GM18858 (cell line): ENCODE results near the gene MAX.

Experiments
- ATAC-seq: cut with Tn5 transposase; IDR thresholded peaks from one replicate; pipeline ENCODE4 v1.9.1; 2021; ENCODE audit not compliant: unreplicated experiment

Gene MAX

DNA sequence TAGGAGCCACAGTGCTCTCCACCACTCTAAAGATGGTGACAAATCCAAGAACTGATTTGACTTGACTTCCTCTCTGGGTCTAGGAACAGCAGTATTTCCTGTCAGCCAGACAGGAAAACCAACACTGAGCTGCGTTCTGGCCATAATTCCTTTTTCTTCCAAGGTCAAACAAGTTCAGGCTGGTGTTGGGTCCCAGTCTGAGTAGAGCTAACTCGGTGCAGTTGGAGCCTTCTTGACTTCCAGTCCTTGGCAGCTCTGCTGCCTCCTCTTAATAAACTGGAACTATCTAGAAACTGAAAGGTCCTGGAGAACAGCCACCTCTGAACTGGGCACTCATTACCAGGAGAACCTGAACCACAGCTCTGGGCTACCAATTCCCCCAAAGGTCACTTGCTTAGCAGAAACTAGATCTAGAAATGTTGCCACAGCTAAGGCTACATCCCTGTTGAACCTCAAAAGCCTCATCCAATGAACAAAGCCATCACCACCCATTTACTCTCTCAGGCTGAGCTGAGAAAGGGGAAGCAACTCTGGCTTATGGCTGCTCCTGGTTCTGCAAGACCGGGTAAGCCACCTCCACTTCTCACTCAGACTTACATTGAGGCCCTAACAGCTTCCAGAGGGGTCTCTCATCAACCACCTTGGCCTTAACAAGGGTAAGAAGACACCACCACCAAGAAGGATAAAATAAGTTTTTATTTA is 27.7 kb downstream of the MAX start:
- ATAC-seq, result no peak

DNA sequence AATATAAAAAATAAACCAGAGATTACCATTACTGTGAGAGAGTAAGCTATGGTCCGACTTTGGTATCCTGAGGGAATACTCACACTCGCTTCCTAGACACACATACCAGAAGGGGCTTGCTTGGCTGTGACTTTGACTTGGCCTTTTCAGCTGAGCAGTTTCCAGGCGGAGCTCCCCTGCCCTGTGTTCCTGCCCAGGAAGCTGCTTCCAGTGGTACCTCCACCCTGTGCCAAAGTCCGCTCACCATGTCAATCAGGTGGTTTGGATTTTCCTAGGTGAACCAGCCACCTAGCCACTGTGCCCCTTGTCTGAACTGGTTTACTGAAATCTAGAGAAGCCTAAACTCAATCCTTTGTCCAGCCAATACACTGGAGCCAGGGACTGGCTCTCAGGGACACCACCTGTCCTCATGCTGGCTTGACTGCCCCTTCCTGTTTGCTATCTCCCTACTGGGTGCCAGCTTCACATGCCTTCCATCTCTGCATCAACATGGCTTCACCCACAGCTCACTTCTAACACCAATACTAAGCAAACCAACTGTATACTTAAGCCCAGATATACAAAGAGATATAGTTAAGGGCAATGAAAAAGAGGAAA is 28.6 kb downstream of the MAX start:
- no peak for ATAC-seq

DNA sequence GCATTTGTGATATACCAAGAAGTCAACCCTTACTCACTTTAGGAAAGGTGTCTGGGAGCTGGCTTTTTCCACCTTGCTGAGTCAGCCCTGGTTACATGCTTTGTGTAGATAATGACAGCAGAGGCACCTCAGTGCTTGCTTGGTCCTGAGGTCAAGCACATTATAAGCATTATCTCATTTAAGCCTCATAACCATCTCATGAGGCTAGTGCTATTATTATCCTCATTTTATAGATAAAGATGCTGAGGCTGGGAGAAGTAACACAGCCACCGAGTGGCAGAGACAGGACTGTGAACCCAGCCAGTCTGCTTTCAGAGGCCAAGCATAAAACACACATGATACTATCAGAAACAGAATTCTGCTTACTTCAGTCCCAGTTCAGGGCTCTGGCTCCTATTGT is 29.4 kb downstream of the MAX start:
- ATAC-seq, result no peak

DNA sequence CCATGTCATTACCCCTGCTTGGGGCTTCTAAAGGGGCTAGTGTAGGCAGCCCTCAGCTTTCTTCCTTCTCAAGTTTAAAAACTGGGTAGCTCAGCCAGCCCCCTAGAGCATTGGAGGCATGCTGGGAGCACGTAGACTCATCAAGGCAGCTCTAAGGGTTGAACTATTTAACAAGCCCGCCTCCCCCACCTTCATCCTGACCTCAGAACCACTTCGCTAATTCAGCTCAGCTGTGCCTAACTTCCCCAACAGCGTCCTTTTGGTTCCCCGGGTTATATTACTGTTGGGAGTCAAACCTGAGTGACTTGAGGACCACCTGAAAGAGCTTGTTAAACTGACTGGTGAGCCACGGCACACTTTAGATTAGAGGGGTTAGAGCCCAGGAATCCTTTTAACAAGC is 30.1 kb downstream of the MAX start:
- ATAC-seq, result no peak

DNA sequence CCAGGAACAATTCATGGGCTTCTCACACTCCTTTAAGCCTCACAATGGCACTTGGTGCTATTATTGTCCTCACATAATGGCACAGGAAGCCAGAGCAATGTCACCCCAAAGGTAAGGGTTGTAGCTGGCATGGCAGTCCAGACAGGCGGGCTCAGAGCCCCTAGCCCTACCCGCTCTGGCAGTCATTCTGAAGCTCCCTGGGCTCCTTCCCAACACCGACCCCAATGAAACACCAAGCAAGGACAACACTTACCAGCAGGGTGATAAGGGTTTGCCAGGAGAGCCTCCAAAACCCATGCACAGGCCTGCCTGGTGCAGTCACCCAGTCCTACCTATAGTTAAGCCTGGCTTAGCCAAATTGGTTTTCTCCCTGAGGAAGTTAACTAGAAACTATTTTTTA is 30.8 kb downstream of the MAX start:
- no peak for ATAC-seq

DNA sequence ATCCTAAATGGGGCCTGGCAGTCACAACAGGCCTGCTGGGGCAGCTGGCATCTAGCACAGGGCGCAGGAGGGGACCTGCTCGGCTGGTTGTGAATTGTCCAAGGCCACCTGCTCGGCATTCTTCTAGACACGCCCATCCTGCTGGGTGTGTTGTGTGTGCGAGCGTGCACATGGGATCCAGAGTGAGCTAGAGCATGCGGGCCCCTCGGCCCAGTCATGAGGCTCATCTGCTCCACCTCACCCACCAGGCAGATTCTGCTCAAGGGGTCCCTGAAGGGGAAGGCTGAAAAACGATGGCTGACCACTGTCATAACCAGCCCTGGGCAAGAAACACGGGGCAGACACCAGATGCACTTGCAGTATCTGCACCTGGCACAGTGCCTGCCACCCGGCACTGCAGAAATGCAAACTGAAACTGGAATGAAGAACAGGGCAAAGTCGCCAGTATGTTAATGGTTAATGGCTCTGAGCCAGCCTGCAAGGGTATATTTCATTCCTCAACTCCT is 31.8 kb downstream of the MAX start:
- ATAC-seq, result peak; percentile 45

DNA sequence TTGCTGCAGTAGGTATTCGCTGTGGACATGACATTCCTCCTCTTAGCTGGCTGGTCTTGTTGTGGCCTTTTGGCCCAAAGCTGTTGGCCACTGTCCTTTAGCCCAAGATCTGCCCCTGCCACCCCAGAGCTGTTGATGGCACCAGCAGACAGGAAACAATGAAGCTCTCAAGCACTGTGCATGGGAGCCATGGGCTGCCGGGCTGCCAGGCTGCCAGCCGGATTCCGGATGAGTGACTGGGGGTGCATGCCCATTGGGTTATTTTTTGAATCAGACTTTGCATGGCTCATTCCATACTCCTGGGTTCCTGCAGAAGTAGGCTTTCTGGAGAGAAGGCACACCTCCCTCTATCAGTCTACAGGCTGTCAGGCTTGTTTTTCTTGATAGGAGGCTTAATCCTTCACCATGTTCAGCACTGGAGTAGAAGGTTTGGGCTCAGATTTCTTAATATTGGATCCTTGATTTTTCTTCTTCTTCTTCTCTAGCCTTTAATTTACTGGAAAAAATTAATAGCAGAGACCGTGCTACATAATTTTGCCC is 32.4 kb downstream of the MAX start:
- no peak for ATAC-seq

DNA sequence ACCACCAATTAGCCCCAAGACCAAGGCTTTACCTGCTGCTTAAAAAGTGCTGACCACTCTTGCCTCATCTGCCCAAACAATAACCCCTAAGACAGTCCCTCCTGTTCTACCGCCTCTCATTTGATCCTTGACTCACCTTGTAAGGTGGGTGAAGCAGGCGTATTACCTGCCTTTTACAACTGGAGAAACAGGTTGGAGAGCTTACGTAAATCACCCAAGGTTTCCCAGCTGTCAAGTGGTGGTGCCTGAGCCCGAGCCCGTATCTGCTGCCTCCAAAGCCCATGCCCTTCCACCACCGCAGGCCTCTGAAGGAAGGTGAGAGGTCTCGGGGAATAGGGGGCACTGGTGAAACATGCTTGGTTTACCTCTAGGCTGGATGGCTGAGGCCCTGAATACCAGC is 36.6 kb downstream of the MAX start:
- no peak for ATAC-seq

DNA sequence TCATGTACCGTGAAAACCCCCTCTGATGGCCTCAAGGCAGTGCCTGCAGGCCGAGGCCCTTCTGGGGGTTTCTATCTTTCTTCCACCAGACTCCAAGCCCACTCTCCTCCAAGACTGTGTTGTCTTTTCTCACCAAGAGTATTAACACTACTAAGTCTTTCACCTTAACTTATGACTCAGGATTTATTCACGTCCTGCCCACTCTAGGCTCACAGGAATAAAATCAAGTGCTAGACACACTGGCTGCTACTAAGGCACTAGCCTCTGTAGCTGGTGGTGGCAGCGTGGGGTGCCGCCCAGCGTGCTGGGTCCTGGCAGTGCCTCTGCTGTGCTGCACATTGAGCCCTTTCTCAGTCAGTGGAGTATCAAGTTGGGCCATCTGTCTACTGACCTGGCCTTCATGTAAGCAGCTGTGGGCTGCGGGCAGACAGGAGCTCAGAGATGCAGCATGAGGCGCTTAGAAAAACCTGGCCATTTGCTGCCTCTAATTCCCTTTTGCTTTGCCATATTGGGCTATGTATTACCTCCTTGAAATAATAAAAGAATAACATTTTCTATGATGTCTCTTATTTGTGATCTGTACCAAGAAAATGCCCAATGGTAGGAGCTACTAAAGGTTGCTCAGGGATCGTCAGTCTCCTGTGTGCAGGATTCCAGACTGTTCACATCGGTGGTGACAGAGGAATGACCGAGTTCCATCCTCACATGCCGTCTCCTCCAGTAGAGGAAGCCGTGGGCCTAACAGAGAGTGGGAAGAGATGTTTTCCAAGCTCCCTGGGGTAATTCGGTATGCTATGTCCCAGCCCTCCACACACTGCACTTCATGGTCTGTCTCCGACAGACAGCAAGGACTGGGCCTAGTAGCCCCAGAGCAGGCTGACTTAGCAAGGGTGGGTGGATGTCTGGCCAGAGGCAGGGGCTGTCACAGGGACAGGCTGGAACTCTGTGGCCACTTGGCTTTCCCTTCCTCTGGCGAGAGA is 39.9 kb downstream of the MAX start:
- ATAC-seq, result no peak

DNA sequence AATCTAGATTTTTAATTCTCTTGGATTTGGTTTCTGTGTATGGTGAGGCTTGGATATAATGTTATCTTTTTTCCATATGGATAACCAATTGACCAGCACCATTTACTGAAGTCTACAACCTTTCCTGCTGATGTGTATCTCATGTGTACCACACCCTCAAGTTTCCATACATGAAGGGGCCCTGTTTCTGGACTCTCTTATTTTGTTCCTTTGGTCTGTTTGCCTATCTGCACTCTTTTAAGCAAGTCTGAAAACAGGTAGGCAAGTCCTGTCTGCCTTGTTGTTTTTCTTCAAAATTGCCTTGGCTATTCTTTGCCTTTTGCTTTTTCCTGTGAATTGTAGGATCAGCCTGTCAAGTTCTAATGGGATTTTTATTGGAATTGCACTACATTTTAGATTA is 44.6 kb downstream of the MAX start:
- ATAC-seq, result no peak

DNA sequence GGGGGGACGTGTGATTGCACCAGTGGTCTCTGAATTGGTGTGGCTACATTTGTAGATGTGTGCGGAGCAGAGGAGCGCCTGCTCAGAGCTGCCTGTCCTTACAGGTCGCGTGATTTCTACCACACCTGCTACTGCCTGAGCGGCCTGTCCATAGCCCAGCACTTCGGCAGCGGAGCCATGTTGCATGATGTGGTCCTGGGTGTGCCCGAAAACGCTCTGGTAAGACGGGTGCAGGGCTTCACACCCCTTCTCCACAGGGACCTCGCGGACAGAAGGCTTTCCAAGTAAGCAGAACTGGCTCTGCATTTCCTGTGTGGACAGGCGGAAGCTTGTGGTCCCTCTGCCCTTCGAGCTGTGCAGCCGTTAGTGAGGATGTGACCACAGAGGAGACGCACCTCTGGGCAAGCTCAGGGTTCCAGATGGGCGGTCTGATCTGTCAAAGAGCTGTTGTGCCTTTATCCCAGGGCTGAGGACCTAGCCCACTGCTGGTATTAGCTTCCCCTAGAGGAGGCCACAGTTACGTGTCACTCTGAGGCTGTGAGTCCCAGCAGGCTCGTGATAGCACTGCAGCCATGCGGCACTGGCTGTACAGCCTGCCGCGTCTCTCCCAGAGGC is 47.7 kb downstream of the MAX start:
- ATAC-seq, result no peak

DNA sequence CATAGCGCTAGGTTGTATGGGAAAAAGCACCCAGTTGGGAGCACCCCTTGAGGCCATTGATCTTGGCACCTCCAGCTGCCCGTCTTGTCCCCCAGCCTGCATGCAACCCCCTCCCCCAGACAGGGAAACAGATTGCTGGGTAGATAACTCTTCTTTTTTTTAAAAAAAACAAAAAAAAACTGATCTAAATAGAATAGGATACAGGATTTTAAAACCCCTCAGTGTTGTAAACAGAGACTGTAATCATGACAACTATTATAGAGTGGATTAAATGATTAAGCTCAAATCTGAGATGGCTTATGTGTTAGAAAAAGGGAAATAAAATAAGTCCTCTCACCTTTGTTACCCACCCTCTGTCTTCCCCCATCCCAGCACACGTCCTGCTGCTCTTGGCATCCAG is 48.9 kb downstream of the MAX start:
- ATAC-seq, result no peak

DNA sequence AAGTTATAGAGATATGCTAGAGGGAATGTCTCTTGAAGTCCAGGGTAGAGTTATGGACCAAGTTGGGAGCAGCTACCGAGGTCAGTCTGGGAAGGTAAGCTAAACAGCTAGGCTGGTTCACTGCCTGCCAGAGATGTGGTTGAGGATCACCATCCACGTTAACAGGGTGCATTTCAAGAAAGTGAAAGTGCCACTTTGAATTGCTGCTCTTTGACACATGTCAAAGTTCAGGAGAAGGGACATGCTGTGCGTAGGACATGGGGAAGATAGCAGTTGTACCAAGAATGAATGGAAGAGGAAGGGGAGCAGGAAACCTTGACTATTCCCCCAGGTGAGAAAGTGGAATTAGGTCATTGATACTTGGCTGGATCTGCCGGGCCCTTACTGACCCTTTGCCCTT is 49.5 kb downstream of the MAX start:
- ATAC-seq, result no peak

DNA sequence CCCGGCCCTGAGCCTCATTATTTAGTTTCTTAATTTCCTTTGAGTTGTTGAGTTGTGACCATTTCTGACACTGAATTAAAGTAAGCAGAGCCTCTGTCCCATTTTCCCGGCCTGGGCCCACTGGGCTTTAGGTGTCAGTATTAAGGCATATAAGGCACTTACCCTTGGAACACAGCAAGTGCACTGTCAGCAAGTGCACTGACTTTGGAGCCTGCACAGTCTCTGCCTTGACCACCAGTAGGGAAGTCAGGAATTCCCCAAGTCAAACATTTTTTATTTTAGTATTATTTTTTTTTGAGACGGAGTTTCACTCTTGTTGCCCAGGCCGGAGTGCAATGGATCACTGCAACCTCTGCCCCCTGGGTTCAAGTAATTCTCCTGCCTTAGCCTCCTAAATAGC is 56.6 kb downstream of the MAX start:
- no peak for ATAC-seq

DNA sequence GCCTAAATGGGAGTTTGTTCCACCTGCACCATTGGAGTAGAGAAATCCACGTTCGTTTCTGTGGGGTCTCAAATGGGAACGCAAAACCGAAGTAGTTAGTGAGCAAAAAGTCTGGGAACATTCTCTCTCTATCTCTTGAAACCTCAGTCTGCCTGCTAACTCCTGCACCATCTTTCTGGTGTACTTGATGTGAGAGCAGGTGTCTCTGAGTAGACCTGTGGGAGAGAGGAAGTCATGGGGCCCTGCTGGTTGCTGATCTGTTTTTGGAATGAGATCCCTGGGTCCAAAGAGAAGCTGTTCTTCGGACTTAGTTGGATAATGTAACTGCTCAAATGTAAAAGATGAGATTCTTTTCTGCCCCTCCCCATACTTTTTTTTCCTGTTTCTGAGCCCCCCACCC is 57.3 kb downstream of the MAX start:
- no peak for ATAC-seq

DNA sequence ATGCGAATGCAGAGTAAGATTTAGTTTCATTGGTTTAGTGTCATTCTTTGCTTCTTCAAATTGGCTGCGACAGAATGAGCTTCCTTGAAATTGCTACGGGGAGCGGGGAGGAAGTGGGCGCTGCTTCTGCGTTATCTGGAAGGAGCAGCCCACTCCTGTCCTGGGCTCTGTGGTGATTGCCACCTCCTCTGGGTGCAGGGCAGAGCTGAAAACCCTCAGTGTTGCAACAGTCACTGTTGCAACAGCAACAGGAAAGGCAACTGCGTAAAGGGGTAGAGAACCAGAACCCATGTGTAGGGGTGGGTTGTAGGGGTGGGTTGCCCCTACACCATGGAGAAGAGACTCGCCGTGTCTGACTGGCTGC is 57.7 kb downstream of the MAX start:
- ATAC-seq, result no peak

DNA sequence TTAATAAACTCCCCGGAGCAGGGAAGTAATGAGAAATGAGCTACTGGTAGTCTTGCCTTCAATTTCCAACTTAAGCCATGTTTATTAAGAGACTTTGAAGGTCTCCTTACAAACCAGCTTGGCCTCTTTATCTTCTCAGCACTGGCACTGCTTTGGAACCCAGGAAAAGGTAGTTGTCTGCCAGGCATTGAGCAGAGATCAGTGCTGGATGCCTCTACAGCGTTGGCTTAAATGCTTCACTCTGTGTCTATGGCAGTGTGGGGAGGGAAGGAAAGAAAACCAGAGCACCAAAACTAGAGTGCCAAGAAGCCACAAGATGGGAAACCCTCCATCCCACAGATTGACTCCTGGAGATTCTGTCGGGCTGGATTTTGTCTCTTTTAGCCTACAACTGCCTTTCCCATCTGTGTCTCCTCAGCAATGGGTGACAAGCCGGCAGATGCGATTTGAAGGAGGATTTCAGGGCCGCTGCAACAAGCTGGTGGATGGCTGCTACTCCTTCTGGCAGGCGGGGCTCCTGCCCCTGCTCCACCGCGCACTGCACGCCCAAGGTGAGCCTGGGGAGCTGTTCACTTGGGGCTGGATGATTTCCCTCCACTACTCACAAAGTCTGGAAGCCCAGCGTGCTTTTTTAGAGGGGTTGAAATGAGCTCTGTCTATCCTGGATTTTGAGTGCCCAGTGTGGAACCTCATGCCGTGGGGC is 58.3 kb downstream of the MAX start:
- no peak for ATAC-seq

DNA sequence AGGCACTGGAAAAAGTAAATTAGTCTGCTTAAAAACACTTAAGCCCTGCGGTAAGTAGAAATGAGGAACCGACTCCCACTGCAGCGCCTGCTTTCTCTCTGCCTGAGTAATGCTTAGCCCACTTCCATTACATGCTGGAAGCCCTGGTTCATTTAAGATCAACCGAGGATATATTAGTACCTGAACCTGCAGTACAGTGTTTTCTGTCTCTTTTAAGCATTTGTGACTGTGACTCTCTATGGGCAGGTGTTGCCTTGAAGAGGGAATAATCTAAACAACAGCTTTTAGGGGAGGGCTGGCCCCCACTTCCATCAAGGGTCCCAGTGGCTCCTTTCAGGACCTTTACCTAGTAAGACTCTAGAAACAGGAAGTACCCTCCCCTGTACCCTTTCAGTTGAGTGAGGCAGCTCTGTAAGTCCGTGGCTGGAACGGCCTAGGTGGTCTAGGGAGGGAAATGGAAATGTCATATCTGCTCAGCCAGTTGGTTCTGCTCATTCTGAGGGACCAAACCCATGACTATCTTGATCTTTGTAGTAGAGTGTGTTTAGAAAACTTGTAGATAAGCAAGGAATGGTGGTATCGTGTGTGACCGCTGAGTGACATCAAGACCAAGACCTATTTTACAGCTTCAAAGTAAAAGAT is 59.5 kb downstream of the MAX start:
- no peak for ATAC-seq

DNA sequence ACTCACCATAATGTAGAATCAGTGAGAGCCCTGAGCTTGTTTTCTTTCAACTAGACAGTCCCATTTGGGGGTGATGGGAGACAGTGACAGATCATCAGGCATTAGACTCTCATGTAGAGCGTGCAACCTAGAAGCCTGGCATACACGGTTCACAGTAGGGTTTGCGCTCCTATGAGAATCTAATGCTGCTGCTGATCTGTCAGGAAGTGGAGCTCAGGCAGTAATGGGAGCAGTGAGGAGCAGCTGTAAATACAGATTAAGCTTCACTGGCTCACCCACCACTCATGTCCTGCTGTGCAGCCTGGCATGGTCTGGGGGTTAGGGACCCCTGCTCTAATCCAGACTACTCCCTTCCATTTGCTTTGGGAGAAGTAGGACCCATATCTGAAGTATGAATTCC is 60.0 kb downstream of the MAX start:
- ATAC-seq, result no peak

DNA sequence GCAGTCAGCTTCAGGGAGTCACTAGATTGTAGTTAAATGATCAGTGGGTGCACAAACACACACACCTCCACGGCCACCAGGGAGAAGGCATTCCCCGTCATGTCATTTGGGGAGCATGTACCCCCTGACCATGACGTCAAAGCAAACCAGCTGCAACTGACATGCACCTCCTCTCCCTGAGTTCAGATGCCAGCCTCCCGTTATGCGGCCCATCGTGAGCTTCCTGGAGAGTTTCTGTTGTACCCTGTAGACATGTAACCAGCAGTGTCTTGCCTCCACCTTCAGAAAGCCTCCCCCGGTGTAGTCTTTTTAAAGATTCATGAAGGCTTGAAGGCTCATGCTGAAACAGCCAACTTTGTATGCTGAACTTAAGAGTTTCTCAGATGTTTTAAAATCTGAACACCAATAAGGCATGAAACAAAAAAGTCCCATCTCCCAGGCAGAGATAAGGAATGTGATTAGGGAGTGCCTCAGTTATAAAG is 60.8 kb downstream of the MAX start:
- ATAC-seq, result no peak
